Loucy (cell line): Measurements from ENCODE around the gene KCNH1.

Experiments
- H2AFZ ChIP-seq: fragments of 200-600 bp; sonication (generic); 2 replicates; pipeline ENCODE4 v1.6.0; 2016; ENCODE audit warnings: antibody characterized with exemption, mild to moderate bottlenecking, low read length, moderate library complexity
- H3F3A ChIP-seq: fragments of 200-600 bp; 2 replicates; pipeline ENCODE4 v1.6.0; 2016; ENCODE audit warnings: antibody characterized with exemption, low read depth, mild to moderate bottlenecking
- H3K27me3 ChIP-seq: fragments of 200-600 bp; sonication (generic); 2 replicates; pipeline ENCODE4 v1.6.1; 2014; ENCODE audit warnings: low read length, mild to moderate bottlenecking; ENCODE audit not compliant: insufficient read depth, poor library complexity, severe bottlenecking
- H3K36me3 ChIP-seq: fragments of 200-600 bp; sonication (generic); 2 replicates; pipeline ENCODE4 v1.6.1; 2016; ENCODE audit warnings: low read length; ENCODE audit not compliant: insufficient read depth
- H3K4me1 ChIP-seq: fragments of 200-600 bp; sonication (generic); 2 replicates; pipeline ENCODE4 v1.5.1; 2014; ENCODE audit warnings: low read length, mild to moderate bottlenecking; ENCODE audit not compliant: insufficient read depth, poor library complexity, severe bottlenecking
- H3K4me2 ChIP-seq: fragments of 200-600 bp; sonication (generic); 2 replicates; pipeline ENCODE4 v1.6.0; 2014; ENCODE audit warnings: antibody characterized with exemption, low read length, low read depth, mild to moderate bottlenecking; ENCODE audit not compliant: poor library complexity, severe bottlenecking
- H3K4me3 ChIP-seq: fragments of 200-600 bp; sonication (generic); 2 replicates; pipeline ENCODE4 v1.5.1; 2014; ENCODE audit warnings: low read length, mild to moderate bottlenecking, mixed read lengths; ENCODE audit not compliant: poor library complexity, severe bottlenecking
- H3K79me2 ChIP-seq: fragments of 200-600 bp; sonication (generic); 2 replicates; pipeline ENCODE4 v1.6.1; 2014; ENCODE audit warnings: low read length; ENCODE audit not compliant: insufficient read depth
- H3K9ac ChIP-seq: fragments of 200-600 bp; sonication (generic); 2 replicates; pipeline ENCODE4 v1.6.0; 2014; ENCODE audit warnings: mild to moderate bottlenecking, low read depth, low read length, moderate library complexity; ENCODE audit not compliant: poor library complexity, severe bottlenecking
- H3K9me2 ChIP-seq: fragments of 200-600 bp; sonication (generic); replicated peaks from 2 replicates; pipeline ENCODE4 v1.6.1; 2016; ENCODE audit warnings: low read depth, low read length, mixed read lengths
- H3K9me3 ChIP-seq: fragments of 200-600 bp; sonication (generic); 2 replicates; pipeline ENCODE4 v1.6.1; 2014; ENCODE audit warnings: mild to moderate bottlenecking, antibody characterized with exemption, low read length, low read depth; ENCODE audit not compliant: insufficient read depth
- H4K20me1 ChIP-seq: fragments of 200-600 bp; sonication (generic); 2 replicates; pipeline ENCODE4 v1.6.0; 2014; ENCODE audit warnings: antibody characterized with exemption, low read length, mild to moderate bottlenecking; ENCODE audit not compliant: insufficient read depth, poor library complexity, severe bottlenecking
- CTCF ChIP-seq: fragments of 200-600 bp; sonication (generic); conservative IDR thresholded peaks from 2 replicates; pipeline ENCODE4 v1.5.1; 2014; ENCODE audit warnings: mild to moderate bottlenecking, antibody characterized with exemption, low read length
- EZH2phosphoT487 ChIP-seq: fragments of 200-600 bp; IDR thresholded peaks from 2 replicates; pipeline ENCODE4 v1.6.1; 2018; ENCODE audit warnings: antibody characterized with exemption, mild to moderate bottlenecking, moderate library complexity, borderline replicate concordance

The KCNH1 gene

GRCh38 chr1:210932104-210932503 lies 201.8 kb downstream of the KCNH1 start:
- no peaks in the 10 kb centered on the region for H3K4me1 ChIP-seq
- H2AFZ ChIP-seq: no peak overlapping the region
- H3K79me2 ChIP-seq: no peaks in the 10 kb centered on the region
- H4K20me1 ChIP-seq: no peaks in the 10 kb centered on the region
- no peaks in the 10 kb centered on the region for H3K36me3 ChIP-seq
- TF ChIP-seq EZH2phosphoT487 (no peak), CTCF (no peak)
- H3K4me3 ChIP-seq: no peak overlapping the region
- no peaks in the 10 kb centered on the region for H3F3A ChIP-seq
- no peaks in the 10 kb centered on the region for H3K27me3 ChIP-seq
- no peak overlapping the region for H3K4me2 ChIP-seq
- no peaks in the 10 kb centered on the region for H3K9me3 ChIP-seq
- no peak overlapping the region for H3K9ac ChIP-seq
- H3K9me2 ChIP-seq: no peaks in the 10 kb centered on the region

DNA sequence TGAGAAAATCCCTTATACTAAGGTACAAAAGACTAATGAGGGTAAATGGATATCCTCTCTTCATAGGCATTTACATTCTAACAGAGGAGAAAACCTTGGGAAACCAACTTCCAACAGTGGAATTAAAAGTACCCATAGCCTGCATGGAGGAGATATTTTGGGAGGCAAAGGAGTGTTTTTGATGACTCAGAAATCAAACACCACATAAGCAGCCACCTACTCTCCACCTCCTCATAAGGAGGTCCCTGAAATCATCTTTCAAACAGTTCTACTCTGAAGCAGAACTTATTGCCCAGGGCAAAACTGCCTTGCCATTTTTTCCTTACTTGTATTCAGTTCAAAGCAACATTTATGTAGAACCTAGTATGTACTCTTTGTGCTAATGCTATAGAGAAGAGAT lies 211.3 kb downstream of the KCNH1 start:
- Histone ChIP-seq H3K9ac (no peak overlapping the region), H3K9me2 (no peaks in the 10 kb centered on the region), H2AFZ (no peak overlapping the region), H3K4me2 (no peak overlapping the region), H3K9me3 (no peaks in the 10 kb centered on the region), H3K4me3 (no peak overlapping the region), H3K79me2 (no peaks in the 10 kb centered on the region), H3K36me3 (no peaks in the 10 kb centered on the region), H3F3A (no peaks in the 10 kb centered on the region), H3K27me3 (no peaks in the 10 kb centered on the region), H3K4me1 (no peaks in the 10 kb centered on the region), H4K20me1 (no peaks in the 10 kb centered on the region)
- TF ChIP-seq CTCF (no peak), EZH2phosphoT487 (no peak)

GRCh38 chr1:210920716-210921694 lies 212.9 kb downstream of the KCNH1 start:
- H3K79me2 ChIP-seq: no peaks in the 10 kb centered on the region
- H3K9ac ChIP-seq: no peak overlapping the region
- no peaks in the 10 kb centered on the region for H3K27me3 ChIP-seq
- no peaks in the 10 kb centered on the region for H4K20me1 ChIP-seq
- no peaks in the 10 kb centered on the region for H3K9me3 ChIP-seq
- H3F3A ChIP-seq: no peaks in the 10 kb centered on the region
- no peaks in the 10 kb centered on the region for H3K36me3 ChIP-seq
- no peak overlapping the region for H2AFZ ChIP-seq
- no peaks in the 10 kb centered on the region for H3K4me1 ChIP-seq
- H3K4me2 ChIP-seq: no peak overlapping the region
- TF ChIP-seq CTCF: no peak
- H3K4me3 ChIP-seq: no peak overlapping the region
- no peaks in the 10 kb centered on the region for H3K9me2 ChIP-seq
